HG02759 (cell line): ENCODE data around the gene EFNA3.

Source experiments
- ATAC-seq: cut with Tn5 transposase; IDR thresholded peaks from one replicate; pipeline ENCODE4 v1.9.1; 2021; ENCODE audit warnings: mild to moderate bottlenecking, moderate library complexity; ENCODE audit not compliant: unreplicated experiment

The EFNA3 gene

GRCh38 chr1:155128755-155129473, 50.3 kb downstream of the EFNA3 start:
- ATAC-seq = no peak

- no peak for ATAC-seq
Observed at GRCh38 chr1:155130272-155131006, 51.8 kb downstream of the EFNA3 start.

- no peak for ATAC-seq
Observed at GRCh38 chr1:155131285-155131684, 52.6 kb downstream of the EFNA3 start.

GRCh38 chr1:155131856-155132255, 53.2 kb downstream of the EFNA3 start:
- no peak for ATAC-seq

GRCh38 chr1:155133799-155134281, 55.2 kb downstream of the EFNA3 start:
- ATAC-seq = no peak

- ATAC-seq = no peak
Observed at GRCh38 chr1:155134322-155134721, 55.7 kb downstream of the EFNA3 start.

GRCh38 chr1:155134880-155135414, 56.3 kb downstream of the EFNA3 start:
- ATAC-seq = no peak

GRCh38 chr1:155135415-155136028, 56.9 kb downstream of the EFNA3 start, which contains the start of gene SLC50A1:
Gene SLC50A1, plus strand, starts transcription at chr1:155135852. Its CDS starts 60 bp downstream, at chr1:155135912.
- ATAC-seq = peak; percentile 81

GRCh38 chr1:155136748-155137147, 58.1 kb downstream of the EFNA3 start:
- ATAC-seq = no peak
